SH-SY5Y (cell line): Measurements from ENCODE around the gene EOLA1.

Experiments
- GATA2 ChIP-seq: IDR thresholded peaks from 2 replicates; pipeline ENCODE4 v1.6.1; 2011; ENCODE audit warnings: mild to moderate bottlenecking, low read depth, low read length
- GATA3 ChIP-seq: IDR thresholded peaks from 2 replicates; pipeline ENCODE4 v1.6.1; 2011; ENCODE audit warnings: low read depth, mild to moderate bottlenecking, low read length, moderate library complexity

DNA sequence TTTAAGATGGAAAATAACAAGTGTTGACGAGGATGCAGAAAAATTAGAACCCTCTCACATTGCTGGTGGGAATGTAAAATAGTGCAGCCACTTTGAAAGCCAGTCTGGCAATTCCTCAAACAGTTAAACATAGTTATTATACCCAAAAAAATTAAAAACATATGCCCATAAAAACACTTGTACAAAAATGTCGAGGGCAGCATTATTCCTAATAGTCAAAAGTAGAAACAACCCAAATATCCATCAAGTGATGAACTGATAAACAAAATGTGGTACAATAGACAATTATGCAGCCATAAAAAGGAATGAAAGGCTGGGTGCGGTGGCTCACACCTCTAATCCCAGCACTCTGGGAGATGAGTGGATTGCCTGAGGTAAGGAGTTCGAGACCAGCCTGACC, 42.0 kb upstream of the EOLA1 start:
- no peak for TF ChIP-seq GATA2
- no peak for TF ChIP-seq GATA3
